ENCODE data around the gene TMEM119.
"Not testable (repeated sequence)": the region's sequence is repeated elsewhere in the genome, so short reads cannot be mapped to it uniquely, and the experiment has no call there.

TMEM119 gene

DNA sequence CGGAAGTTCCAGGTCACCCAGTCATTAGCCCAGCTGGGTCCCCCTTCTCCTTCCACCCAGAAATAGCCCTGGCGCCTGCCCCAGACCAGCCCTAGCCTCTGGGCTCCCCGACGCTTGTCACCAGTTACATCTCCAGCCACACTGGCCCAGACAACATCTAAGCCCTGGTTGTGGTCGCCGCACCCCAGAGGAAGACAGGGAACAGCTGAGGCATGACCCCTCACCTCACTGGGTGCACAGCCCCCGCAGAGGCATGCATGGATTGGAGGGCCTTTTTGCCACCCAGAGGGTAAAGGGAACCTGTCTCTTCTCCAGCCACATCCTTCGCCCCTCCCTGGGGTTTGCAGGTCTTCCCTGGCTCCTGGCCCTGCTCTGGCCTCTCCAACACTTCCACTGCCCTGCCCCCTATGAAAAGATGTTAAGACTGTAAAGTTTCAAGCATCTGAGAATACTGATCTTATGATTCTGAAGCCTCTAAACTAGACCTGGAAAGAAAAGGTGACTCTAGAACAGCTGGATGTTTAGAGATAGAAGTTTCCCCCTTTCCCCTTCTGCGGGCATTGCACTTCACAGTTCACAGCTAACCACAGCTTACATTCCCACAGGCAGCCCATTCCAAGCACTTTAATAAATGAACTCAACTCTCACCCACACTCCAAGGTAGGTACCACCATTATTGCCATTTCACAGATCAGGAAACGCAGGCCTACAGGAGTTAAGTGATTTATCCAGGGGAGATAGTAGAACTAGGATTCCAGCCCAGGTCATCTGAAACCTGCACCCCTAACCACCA, 14.7 kb downstream of the TMEM119 start:
- DNase-seq (ENCODE audit: low spot score): no peak

DNA sequence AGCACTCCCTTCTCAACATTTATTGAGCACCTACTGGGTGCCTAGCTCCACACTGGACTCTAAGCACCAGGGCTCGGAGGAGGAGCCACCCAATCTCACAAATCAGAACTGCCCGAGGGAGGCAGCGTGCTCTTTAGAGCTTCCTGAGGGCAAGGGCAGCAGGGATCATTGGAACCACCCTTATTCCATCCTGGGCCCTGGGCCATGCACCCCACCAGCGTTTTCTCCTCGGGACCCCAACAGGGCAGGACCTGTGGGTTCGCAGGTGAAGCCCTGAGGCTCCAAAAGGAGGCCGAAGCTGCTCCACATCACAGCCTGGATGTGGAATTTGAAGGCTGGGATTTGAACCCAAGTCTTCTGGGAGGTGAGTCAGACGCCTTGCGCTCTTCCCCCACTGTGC, 15.4 kb downstream of the TMEM119 start:
- DNase-seq (ENCODE audit: low spot score): no peak

DNA sequence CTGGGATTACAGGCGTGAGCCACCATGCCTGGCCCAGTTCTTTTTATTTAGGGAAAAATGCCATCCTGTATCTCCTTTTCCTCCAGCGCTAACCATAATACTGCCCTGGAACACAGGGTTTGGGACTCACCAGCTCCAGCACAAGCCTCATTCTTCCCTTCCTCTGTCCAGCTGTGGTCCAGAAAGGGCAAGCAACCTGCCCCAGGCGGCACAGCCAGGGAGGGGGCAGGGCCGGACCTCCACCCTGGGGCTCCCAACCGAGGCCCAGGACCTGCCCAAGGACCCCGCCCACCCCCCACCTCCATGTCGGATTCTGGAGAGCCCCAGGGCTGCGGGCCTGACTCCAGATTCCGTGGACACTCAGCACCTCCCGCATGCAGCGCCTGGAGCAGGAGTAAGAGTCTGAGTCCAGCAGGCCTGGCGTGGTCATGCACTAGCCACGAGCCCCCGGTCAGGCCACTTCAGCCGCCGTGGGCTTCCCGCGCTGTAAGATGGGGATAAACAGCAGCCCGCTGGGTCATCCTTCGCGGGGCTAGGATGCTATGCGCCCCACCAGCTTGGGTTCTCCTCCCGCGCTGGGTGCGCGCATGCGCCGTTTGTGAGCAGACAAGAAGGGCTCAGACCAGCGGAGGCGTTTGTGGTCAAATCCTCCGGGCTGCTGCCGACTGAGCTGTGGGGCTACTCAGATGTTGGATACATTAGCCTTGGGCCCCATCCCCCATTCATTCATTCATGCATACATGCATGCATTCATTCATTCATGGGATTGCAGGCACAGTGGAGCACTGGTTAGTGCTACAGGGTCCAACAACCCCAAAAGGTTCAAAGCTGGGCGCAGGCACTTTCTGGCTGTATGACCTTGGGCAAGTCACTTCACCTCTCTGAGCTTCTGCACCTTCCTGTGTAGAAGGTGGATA, 16.3 kb downstream of the TMEM119 start:
- DNase-seq (ENCODE audit: low spot score): no peak

DNA sequence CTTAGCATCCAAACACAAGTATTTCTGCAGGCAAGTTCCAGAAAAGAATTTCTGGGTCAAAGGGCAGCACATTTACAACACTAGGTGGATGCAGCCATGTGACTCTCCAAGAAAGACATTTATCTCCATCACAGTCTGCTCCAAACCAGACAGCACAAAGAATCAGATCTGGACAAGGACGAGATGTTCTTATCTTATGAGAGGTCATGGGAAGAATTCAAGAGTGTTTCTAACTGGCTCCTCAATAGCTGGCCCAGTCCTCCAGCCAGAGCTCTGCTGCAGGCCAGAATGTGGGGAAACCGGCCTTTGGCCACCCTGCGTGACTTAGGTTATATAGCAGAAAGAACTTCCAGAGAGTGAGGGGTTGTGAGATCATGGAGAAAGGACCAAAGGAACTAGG, 17.4 kb downstream of the TMEM119 start:
- DNase-seq (ENCODE audit: low spot score): no peak

DNA sequence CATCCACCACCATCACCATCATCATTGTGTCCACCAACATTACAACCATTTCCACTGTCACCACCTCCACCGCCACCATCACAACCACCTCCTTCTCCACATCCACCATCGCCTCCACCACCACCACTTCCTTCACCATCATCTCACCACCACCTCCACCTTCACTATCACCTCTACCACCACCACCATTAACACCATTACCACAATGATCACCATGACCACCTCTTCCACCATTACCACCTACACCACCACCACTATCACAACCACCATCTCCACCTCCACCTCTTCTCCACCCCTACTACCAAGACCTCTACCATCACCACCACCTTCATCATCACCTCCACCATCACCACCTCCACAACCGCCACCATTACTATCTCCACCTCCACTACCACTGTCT, 19.1 kb downstream of the TMEM119 start:
- no peak for DNase-seq (ENCODE audit: low spot score)

DNA sequence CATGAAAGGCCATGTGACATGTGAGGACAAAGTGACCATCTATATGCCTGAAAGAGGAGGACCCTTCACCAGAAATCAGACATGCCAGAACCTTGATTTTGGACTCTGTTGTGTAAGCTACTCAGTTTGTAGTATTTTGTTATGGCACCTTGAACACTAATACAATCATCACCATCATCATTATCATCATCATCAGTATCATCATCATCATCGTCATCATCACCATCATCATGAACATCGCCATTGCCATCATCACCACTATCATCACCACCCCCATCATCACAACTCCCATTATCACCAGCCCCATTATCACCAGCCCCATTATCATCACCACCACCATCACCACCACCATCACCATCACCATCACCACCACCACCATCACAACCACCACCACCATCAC, 19.6 kb downstream of the TMEM119 start:
- no peak for DNase-seq (ENCODE audit: low spot score)

DNA sequence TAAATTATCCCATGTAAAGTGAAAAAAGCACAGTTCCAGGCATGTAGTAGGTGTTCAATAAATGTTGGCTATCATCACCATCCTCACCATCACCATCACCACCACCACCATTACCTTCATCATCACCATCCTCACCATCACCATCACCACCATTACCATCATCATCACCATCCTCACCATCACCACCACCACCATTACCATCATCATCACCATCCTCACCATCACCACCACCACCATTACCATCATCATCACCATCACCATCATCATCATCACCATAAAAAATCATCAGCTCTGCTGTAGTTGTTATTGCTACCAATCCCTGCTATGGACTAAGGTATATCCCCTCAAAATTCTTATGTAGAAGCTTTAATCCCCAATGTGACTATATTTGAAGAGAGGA, 20.4 kb downstream of the TMEM119 start:
- no peak for DNase-seq (ENCODE audit: low spot score)

DNA sequence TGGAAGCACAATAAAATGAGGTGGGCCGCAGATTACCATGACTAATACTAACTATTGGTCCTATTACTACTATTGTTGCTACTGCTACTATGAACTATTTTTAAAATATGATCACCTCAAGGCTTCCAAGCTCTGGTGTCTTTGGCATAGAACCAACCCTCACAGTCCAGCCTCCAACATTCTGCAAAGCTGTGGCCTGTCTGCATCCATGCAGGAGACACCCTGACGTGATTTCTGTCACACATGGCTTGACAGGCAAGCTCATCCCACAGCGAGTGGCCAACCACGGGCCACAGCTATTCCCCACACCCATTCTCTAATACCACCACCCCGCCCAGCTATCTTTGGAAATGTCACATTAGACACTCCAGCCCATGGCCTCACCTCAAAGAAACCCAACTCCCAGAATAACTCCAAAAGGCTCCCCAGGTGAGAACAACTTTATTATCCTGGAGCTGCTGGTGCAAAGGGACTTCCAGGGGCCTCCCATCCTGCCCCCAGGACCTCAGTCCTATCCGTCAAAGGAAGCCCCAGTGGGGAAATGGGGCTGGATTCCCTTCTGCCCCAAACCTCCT, 21.1 kb downstream of the TMEM119 start:
- DNase-seq (ENCODE audit: low spot score): no peak

DNA sequence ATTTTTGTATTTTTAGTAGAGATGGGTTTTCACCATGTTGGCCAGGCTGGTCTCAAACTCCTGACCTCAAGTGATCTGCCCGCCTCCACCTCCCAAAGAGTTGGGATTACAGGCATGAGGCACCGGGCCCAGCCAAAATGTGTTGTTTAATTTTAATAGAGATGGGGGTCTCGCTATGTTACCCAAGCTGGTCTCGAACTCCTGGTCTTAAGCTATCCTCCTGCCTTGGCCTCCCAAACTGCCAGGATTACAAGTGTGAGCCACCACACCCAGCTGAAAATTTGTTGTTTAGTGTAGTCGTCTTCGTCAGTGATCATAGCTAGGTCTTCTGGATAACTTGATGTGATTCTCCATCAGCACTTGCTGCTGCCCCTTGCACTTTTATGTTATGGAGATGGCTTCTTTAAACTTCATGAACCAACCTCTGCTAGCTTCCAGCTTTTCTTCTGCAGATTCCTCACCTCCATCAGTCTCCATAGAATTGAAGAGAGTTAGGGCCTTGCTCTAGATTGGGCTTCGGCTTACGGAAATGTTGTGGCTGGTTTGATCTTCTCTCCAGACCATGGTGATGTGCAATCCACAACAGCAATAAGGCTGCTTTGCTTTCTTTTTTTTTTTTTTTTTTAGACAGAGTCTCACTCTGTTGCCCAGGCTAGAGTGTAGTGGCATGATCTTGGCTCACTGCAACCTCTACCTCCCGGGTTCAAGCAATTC, 22.5 kb downstream of the TMEM119 start:
- DNase-seq (ENCODE audit: low spot score): no peak

DNA sequence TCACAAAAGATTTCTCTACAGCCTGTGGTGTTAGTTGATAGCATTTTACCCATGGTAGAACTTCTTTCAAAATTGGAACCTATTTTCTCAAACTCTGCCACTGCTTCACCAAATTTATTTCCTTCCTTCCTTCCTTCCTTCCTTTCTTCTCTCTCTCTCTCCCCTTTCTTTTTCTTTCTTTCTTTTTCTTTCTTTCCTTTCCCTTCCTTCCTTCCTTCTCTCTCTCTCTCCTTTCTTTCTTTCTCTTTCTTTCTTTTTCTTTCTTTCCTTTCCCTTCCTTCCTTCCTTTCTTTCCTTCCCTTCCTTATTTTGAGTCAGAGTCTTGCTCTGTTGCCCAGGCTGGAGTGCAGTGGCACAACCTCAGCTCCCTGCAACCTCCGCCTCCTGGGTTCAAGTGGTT, 23.6 kb downstream of the TMEM119 start:
- DNase-seq (ENCODE audit: low spot score): not testable (repeated sequence)

DNA sequence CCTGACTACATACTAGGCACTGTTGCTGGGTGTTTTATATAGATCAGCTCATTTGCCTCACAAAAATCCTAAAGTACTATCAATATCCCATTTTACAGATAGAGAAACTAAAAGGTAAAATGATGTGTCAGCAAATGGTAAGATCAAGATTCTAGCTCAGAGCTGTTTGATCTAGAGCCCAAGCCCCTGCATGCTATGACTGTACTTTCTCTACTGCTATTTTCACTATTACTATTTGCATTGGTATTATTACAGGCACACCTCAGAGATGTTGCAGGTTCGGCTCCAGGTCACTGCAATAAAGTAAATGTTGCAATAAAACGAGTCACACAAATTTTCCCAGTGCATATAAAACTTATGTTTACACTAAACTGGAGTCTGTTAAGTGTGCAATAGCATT, 24.6 kb downstream of the TMEM119 start:
- no peak for DNase-seq (ENCODE audit: low spot score)

DNA sequence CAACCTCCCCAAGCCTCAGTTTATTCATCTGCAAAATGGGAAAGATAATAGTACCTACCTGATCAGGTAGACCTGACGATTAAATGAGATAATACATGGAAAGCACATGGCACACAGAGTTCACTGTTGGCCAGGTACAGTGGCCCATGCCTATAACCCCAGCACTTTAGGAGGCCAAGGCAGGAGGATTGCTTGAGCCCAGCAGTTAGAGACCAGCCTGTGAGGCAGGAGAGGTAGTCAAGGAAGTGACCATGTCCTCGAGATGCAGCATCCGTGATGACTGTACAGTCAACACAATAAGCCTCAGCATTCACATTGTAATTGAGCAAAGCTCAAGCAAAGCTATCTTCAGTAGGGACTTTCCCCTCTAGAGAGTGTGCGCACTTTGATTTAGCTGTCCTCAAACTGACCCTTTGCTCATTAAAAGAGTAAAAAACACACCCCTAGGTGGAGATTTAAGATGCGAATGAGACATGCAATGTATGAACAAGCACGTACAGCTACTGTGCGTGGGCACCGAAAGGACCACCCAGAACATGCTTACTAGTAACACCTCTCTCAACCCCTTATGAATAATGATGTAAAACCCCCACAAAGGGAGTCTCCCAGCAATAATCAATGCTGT, 25.6 kb downstream of the TMEM119 start:
- DNase-seq (ENCODE audit: low spot score): no peak

DNA sequence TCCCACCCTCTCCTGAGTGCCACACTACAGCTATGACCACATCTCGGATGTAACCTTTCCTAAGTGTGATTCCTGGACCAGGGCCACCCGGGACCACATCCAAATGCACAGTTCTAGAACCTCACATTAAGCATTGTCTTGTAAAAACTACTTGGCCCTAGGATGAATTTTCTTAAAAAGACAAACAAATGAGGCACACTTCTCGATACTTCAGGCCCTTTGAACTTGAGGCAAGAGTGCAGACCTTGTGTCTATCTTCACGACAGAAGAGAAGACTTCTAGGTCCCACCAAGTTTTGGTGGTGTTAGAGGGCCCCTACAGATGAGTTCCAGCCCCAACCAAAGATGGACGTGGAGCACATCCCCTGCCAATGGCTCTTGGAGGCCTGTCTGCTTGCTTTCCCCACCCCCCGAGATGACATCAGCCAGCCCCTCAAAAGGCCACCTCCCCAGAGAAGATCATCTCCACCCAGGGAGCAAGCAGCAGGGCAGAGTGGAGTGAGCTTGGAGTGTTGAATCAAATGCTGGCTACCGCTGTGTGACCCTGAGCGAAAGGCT, 26.2 kb downstream of the TMEM119 start:
- DNase-seq (ENCODE audit: low spot score): no peak

DNA sequence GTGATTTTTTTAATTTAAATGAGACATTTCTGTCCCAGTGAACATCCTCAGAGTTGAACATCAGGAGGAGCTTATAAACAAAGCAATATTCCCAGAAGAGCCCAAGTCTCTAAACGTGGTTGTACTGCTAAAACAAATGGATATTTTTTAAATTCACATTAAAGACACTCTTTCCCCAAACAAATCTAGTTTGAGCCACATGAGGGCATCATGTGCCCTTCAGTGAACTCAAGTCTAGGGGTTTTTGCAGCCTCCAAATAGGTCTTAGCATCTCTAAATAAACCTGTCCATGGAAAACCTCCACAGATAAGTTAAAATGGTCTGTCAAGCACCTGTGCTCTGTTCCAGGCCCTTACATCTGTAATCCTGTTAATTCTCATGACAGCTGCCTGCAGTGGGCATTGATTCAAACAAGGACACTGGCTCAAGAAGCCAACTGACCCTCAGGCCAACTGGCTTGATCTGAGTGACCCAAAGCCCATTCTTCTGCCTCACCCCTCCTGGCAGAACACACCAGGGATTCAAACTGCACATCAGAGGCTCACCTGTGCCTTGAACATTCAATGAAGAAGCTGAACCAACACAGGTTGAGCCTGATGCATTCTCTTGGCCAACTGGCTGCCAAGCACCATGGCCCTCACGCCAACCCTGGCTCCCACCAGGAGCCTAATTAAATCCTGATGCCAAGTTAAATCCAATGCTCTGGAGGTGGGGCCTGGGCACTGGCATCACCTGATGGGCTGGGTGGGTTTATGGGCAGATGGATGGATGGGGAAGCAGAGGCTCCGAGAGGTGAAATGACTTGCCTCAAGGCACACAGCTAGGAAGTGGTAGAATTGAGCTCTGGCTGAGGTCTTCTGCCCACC, 26.9 kb downstream of the TMEM119 start:
- peak; percentile 58 for DNase-seq (ENCODE audit: low spot score)

DNA sequence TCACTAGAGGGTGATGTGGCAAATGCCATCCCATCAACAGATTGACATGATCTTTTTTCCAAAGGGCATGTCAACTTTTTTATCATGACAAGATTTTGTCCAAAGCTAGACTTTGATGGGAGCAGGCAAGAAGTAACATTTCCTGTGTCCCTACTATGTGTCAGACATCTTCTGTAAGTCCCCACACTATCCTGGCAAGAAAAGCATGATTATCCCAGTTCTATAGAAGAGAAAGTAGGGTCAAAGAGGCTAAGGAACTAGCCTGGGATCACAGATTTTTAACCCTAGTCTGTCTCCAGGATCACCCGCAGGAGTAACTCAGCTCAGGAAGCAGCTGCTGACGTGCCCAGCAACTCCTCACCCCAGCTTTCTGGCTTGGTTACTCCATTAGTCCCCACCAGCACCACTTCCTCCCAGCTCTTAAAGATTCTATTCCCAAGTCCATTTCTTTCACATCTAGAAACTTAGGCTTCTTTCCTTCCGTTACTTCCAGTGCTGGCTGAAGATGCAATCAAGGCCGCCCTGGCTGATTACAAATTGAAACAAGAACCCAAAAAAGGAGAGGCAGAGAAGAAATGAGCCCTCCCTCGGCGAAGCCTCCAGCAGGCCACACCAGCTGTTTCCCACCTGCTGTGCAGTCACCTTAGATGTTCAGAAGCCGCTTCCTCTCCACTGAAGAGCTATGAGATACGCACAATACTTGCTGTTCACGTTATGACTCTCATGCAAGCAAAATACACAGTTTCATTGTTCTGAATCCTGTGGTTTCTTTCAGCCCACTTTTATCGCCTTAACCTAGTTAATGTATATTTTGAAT, 29.3 kb downstream of the TMEM119 start:
- no peak for DNase-seq (ENCODE audit: low spot score)

DNA sequence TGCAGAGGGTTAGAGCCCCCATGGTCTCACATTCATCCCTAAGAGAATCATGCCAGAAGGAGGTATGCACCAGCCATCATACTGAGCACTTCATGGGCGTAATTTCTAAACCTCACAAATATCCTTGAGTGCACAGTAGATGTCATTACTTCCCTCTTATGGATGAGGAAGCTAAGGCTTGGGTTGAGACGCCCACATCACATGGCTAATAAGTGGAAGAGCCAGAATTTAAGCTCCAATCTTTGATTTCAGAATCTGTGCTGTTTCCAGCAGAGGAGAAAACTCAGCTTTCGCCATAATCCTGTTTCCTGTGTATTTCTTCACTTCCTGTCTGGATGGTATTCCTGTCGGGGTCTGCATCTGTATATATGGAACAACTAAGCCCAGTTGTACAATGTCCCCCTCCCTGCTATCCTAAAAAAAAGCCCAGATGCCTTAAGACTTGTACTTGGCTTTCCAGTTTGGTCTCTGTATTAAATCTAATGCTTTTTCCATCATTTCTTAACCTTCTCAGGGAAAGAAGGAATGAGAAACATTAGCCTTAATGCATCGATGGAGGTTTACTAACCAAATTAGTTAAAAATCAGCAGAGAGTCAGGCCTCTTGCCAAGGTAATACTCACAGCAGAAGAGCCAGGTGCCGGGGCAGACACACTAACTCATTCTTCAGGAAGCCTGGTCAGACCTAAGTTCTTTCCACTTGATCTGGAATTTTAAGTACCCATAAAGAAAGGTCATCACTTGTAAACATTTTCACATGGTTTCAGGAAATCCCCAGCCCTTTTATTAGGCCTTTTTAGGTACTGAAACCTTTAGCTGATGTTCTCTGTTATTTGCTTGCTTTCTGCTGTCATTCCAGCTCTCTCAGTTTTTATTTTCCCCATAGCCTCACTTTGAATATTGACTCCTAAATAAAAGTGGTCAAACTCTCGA, 30.2 kb downstream of the TMEM119 start:
- no peak for DNase-seq (ENCODE audit: low spot score)

DNA sequence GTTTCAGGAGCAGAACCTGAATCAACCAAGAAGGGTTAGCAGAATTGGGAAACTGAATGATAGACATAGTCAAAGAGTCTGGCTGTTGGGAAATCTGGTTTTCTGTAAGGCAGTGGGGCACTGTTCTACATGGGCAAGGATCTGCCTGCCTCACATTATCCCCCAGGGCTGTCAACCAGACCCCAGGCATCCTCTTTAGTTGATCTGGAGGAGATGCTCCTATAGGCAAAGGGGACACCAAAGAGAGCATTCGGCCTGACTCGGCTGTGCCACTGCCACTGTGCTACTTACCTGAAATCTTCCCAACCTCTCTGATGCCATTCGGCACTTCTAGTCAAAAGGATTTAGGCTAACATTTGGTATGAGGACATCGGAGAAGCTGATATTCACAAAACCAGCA, 31.4 kb downstream of the TMEM119 start:
- DNase-seq (ENCODE audit: low spot score): no peak

DNA sequence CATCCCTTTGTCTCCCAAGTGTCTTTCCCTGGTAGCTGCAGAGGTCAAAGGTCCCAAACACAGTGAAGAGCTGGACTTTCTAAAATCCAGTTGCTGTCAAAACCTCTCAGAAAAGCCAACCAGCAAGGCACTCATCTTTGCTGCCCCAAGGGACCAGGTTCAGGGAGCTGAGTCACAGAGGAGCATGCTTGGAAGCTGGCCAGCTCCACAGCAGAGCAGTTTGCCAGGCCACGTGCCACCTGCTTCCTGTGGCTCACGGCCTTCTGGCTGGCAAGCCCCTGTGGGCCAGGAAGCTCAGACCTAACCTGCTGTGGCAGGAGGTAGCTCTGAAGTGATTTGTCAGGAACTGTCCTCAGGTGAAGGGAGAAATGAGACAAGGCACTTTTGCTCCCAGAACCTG, 31.9 kb downstream of the TMEM119 start:
- peak; percentile 62 for DNase-seq (ENCODE audit: low spot score)

DNA sequence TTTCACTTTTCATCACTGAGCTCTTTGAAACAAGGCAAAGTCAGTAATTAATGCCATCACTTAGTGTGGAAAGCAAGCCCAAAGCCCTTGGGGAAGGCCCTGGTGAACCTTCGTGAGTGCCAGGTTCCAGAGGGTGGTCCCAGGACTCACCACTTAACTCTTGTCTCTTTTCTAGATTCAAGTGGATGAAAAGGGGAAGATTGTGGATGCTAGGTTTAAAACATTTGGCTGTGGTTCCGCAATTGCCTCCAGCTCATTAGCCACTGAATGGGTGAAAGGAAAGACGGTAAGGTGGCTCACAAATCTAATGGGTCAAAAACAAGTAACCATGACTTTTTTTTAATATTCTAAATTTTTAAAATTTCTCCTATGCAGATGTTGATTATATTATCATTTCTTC, 32.7 kb downstream of the TMEM119 start:
- DNase-seq (ENCODE audit: low spot score): no peak

Measured in GM03348 (cell line).